GM19438 (cell line): ENCODE data around the gene PADI2.

Experiments
- ATAC-seq: cut with Tn5 transposase; IDR thresholded peaks from one replicate; pipeline ENCODE4 v1.9.1; 2021; ENCODE audit warnings: low read depth; ENCODE audit not compliant: unreplicated experiment

Gene PADI2

DNA sequence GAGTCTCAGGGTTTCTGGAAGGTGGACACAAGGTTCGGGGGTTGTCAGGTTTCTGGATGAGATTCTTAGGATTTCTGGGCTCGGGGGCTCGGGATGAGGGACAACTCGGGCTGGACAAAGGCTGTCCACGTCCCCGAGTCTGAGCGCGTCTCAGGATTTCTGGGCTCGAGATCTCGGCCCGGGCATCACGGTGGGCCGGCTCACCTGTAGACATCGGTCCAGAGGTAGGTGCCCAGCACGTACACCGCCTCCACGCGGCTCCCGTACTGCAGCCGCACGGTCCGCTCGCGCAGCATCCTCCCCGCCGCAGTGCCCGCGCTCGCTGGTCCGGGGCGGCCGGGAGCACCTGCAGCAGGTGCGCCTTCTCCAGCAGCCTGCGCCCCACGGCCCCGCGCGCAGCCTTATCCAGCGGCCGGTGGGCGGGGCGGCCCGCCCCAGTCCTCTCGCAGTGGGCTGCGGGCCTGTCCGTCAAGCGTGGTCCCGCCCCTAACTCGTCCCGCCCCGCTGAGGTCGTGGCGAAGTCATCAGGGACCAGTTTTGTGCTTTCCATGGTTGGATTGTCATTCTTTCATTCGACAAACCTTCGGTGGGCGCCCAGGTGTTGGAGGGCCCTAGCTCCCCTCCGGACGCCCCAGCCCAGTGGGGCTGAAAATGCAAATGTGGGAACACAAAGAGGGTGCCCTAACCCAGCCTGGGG lies at the start of gene PADI2:
PADI2 (minus strand) TSS at position 376 of the 697 bp plus-strand sequence; CDS start at position 296, 80 bp downstream.
- peak; percentile 65 for ATAC-seq

DNA sequence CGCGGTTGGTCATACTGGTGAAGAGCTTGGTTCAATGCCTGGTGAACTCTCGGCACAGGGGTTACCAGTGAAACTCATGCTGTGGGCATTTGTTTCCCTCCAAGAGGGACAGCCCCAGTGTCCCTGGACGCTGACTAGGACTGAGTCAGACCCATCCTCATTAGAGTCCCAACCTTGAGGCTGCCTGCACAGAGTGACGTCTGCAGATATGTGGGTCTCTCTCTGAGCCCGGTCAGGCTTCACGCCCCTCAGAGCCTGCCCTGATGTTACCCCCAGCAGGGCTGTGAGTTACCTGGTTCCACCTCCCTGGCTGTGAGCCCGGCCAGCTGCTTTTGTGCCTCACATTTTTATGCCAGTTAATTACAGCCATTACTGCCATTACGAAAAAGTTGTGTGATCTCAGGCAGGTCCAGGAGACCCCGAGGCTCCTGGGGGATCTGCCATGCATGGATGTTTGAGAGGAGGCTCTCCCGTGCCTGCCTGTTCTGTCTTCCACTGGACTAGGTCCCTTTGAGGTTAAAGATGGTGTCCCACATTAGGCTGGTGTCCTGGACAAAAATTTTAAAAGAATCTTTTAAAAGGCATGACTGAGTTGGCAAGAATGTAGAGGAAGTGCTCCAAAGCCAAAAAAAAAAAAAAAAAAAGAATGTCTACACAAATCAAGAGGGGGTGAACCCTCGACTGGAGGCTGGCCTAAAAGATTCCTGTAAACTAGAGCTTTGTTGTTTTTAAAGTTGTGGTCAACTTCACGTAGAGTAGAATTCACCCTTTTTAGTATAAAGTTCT lies 49.0 kb upstream of the PADI2 start:
- ATAC-seq, result no peak

DNA sequence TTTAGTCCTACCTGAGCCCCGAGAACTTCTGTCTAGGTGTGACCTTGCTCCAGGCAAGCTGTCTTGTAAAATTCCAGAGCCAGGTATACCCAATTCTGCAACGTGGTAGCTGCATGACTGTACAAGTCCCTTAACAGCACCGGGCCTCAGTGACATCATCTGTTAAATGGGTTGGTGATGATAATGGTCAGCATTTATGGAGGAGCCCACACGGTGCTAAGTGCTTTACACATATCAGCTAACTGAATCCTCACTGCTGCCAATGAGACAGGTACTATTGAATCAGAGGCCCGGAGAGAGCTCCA lies 48.5 kb upstream of the PADI2 start:
- no peak for ATAC-seq

DNA sequence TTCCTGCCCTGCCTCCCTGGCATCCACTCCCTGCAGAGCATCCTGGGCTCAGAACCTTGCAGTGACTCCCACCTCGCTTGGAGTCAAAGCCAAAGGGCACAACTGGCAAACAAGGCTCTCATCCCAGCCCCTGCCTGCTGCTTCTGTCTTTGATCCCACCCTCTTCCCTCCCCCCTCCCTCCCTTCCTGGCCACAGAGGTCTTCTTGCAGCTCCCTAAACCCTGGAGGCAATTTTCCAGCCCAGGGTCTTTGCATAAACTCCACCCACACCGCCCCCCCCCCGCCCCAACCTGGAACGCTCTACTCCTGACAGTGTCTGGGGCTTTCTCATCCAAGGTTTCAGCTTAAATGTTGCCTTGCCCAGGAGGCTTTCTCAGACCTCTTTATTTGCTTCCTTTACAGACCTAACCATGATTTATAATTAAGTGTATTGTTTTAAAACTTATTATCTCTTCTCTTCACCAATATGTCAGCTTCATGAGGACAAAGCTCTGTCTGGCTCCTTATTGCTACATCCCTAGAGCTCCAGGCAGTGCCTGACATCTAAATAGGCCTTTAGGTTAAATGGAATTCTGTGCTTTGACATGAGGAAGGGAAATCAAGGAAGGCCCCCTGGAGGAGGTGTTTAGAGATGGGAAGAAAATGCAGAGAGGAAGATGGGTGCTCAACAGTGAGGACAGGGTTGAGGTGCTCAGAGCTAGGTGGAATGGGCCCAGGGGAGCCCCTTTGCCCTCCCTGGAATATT lies 48.0 kb upstream of the PADI2 start:
- ATAC-seq, result no peak

DNA sequence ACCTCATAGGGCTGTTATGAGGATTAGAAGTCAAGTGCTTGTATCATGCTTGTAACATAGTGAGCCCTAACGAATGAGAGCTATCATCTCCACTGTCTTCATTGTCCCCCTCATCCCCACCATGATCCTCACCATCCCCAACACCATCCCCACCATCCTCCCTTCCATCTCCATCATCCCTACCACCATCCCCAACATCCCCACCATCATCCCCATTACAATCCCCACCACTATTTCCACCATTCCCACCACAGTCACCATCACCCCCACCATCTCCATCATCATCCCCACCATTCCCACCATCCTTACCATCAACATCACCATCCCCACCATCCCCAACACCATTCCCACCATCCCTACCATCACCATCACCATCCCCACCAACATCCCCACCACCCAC lies 46.6 kb upstream of the PADI2 start:
- no peak for ATAC-seq

DNA sequence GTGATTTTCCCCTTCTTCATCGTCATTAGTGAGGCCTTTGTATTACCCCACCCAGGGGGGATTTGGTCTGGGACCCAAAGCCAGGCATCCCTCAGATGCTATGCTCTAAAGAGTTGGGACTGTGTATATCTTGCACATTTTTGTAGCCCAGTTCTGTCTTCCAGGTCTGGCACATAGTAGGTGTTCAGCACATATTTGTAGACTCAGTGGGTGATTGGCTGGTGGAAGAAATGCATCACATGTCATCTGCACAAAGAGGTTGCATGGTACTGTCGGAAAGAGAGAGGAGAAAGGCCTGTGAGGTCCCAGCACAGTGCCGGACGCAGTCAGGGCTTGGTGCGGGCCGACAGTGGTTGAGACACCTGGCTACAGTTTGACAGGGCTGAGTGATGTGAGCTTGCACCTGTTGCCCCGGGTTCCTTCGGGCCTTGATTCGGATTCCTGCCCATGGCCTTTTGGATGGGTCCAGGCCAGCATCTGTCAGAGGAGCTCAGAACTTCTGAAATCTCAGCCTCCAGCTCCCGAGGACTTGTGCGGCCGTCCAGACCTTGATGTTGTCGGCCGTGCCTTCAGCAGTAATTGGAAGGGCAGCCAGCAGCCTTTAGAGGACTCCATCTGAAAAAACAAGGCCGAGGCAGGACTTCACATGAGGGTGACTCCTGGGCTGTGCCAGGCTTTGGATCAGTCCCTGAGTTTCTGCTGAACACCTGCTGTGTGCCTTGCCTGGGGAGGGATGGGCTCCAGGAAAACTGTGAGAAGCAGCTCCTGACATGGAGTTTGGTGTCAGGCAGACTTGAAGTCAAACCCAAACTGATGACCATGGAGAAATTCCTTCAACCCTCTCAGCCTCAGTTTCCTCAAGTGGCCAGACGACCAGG lies 44.8 kb upstream of the PADI2 start:
- no peak for ATAC-seq

DNA sequence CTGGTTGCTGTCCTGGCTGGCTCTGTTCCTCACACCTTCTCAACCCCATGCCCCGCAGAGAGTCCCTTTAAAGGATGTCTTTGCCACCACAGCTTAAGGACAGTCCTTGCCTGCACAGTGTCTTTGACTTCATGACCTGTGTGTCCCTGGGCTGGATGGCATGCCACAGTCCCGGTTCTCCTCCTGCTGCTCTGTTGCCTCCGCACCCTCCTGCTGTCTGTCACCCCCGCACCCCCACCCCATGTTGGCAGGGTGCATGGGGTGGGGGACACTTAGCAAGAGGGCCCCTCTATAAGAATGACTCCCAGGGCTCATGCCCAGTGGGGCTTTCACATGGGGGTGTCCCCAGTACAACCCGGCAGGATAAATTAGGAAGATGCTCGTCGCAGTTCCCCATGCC lies 44.1 kb upstream of the PADI2 start:
- no peak for ATAC-seq

DNA sequence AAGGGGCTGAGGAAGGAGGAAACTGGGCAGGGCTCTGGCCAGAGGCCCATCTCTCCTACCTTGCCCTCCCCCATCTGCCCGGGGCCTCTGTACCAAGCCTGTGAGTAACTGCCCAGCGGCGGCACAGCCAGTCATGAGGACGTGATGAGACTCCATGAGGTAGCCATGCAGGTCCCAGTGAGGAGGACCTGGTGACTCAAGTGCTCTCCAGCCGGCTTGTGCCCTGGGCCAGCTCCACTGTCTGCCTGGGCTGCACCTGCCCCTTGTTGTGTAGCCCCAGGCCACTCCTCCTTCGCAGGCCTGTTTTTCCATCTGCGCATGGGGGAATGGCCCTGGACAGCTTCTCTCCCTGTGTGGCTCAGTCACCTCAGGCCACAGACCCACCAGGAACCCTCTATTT lies 43.7 kb upstream of the PADI2 start:
- no peak for ATAC-seq

DNA sequence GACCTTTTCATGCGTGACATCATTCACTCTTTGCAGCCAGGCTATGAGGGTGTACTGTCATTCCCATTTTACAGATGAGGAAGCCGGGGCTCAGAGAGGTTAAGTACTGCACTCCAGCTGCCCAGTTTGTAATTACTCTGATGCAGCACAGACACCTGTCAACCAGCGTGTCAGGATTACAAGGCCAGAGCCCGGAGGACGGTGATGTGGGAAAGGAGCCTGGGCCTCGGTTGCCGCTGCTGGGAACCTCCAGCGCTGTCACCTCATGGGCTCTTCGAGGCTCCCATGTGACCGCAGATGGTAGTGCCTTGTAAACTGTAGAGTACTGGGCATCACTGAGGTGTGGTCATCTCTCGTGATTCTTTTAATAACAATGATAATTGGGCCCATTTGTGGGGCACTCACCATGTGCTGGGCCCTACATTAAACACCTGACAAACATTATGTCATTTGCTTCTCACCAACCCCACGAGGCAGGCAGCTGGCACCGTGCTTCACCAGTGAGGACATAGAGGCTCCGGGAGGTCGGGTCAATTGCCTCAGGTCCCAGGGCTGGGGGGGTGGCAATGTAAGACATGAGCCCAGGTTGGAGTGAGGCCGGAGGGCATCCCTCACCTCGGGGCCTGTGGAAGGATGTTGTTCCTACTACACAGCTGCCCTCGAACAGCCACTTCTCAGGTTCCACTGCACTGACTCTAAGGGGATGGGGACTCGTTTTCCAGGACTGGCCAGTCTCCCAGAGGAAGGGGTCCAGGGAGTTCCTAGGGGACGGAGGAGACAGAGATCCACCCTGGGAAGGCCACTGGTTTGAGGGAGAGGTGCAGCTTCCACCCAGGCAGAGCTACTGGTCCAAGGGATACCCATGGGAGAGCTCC lies 42.9 kb upstream of the PADI2 start:
- ATAC-seq, result no peak

DNA sequence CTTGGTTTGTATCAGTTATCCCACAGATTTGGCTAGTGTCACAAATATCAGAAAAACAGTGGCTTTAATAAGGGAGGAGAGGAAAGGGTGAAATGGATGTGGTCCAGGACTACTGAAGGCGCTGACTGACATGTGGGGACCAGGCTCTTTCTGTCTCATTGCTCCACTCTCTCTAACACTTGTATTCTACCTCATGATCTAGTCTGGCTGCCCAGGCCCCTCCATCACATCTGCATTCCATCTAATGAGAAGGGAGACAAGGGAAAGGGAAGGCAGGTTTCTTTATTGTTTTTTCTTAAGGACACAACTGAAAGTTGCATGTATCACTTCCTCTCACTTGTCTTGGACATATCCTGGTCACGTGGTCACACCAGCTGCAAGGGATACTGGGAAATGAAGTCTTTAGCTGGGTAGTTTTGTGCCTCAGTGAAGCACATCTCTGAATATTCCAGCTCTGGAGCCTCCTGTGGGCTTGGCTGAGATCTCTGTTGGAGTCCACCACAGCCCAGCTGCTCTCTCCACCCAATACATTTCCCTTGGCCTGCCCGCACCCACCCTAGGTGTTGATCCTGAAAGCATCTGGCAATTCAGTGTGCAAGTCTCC lies 42.0 kb upstream of the PADI2 start:
- no peak for ATAC-seq

DNA sequence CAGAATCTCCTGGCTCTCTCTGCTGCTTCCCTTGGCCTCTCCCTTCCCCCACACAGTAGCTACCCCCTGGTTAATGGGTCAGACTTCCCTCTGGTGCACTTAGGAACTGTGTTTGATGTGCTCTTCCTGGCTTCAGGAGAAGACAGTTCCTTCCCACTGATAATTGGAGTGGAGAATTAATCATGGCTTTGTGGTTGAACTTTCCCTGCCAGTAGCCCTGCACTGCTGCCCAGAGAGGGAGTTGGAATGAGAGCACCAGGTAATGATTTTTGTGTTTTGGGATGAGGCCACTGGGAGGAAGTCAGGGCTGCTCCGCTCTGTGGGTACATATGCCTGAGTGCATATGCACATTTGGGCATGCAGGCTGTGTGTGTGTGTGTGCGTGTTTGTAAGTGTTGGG lies 39.7 kb upstream of the PADI2 start:
- ATAC-seq, result no peak

DNA sequence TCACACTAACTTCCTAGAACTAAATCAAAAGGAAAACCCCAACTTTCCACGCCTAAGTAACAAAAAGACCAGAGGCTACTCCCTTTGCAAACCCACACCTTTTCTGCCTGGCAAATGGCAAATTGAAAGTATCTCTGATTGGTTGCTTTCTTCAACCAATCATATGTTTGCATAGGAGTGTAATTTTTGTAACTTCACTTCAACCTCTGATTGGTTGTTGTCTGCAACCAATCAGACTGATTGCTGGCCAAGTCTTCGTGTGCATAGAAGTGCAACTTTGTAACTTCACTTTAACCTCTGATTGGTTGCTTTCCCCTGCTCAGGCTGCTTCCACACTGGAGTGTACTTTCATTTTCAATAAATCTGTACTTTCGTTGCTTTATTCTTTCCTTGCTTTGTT lies 36.9 kb upstream of the PADI2 start:
- ATAC-seq, result no peak

DNA sequence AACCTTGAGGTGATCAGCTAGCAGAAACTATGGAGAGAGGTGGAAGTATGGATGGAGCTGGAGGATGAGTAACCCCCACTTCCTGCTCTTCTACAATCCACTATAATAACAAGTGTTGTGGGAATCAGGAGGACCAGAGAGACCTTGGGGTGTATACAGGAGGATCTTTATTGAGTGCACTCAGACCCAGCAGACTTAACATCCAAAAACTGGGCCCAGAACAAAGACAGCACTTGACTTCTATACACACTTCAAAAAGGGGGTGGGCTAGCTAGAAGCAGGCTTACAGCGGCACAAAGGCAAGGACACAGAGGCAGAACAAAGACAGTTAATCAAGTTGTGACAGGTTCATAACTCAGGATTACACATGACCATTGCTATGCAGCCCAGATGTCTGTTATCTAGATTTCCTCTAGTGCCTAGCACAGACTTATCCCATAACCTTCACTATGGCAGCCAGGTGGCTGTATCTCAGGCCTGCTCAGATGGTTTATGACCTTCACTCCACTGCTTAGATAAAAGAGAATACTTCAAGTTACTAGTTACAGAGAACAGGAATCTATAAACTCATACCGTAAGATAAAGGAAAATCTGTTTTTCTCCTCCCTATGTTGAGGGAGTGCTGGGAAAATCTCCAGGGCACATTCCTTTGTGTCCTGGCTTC lies 36.1 kb upstream of the PADI2 start:
- ATAC-seq, result no peak

DNA sequence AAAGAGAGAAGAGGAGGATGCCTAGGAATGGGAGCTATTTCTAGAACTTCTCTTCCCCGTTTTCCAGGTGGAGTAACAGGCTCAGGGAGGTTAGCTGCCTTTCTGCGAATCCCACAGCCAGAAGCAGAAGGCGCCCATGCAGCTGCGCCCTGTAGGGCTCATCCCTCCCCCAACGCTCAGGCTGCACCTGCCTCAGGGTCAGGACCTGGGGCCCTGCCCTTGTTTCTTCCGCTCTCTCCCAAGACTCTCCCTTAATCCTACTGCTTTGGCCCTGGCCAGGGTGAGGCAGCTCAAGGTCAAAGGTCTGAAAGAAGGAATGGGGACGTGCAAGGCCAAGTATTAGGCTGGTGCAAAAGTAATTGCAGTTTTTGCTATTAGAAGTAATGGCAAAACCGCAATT lies 30.5 kb upstream of the PADI2 start:
- ATAC-seq, result no peak

DNA sequence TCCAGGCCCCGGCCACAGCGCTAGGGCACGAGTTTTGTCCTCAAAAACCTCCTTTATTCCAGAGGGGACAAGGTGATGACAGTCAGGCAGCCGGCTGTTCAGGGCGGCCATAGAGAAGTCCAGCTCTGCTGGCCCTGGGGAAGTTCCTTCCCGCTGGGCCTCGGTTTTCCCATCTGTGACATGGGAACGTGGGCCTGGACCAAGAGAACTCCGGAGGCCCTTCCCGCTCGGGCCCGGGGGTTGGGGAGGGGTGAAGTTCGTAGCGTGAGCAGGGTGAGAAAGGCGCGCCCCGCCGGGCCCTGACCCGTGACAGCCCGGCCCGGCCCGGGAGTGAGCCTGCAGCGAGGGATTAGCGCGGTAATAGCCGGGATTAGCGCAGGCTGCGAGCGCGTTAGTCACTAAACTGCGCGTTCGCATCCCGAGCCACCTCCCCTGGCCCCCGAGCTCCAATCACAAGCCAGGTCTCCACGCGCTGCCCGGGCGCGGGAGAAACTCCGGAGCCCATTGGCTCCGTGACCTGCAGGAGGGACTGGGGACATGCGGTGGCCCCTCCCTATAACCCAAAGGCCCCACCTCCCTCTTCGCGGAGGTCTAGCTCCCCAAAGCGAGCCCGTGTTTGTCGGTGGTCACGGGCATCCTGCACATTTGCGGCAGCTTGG lies 29.8 kb upstream of the PADI2 start:
- no peak for ATAC-seq

DNA sequence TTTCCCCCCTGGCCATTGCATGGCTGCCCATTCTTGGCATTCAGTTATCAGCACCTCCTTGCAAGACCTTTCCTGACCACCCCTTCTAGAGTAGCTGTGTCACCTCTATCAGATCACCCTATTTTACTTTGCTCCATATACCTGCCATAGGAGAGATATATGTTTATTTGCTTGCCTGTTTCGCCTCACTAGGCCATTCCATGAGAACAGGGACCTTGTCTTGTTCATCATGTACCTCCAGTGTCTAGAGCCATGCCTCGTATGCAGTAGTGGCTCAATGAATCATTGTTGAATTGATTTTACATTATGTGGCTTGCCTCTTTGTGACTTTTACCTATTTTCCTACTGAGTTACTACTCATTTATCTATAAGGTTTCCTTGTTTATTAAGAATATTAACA lies 26.4 kb upstream of the PADI2 start:
- ATAC-seq, result no peak

DNA sequence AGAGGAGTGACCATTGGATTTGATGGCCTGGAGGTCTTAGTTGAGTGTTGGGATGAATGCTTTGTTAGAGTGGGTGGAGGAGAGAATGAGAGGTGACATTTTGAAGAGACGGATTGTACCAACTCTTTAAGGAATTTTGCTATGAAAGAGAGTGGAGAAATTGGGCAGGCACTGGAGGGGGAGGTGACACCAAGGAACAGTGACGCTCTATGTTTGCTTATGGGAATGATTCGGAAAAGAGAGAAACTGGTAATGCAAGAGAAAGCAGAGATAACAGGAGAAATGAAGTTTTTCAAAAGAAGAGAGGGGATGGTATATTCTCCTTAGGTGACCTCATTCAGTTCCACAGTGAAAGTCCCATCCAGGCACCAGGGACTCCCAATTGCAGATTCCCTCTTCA lies 24.5 kb upstream of the PADI2 start:
- ATAC-seq, result no peak

DNA sequence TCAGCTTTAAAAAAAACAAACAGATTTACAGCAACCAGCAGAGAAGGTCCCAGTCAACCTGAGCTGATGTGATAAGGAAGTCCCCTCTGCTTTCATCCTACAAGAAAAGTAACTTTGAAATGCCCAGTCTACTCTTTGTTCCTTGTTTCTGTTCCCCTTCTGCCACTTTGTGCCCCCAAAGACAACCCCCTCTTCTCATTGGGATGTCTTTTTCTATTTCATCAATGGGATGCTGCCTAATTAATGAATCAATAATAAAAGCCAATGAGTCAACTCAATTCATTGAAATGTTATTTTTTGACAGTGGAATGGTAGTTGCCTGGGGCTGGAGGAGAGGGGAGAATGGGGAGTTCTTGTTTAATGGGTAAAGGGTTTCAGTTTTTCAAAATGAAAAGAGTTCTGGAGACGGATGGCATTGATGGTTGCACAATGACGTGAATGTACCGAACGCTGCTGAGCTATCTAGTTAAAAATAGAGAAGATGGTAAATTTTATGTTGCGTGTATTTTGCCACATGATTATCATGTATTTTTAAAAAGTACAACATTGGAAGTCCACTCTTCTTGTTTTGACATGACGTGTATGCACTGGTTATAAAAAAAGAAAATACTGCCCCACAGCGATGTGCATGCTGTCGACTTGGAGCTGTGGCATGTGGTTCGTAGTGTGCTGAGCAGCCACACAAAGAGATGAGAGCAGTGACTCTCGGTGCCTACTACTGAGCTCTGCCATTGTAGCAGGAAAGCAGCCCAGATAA lies 22.4 kb upstream of the PADI2 start:
- no peak for ATAC-seq
